Neuronal stem cell (in vitro differentiated cells): ENCODE results near the gene MRPS5.
"Not testable (repeated sequence)": the region's sequence is repeated elsewhere in the genome, so short reads cannot be mapped to it uniquely, and the experiment has no call there.

Source experiments
- DNase-seq: peaks from one replicate; pipeline ENCODE4 v3.0.0-alpha.2; 2013; ENCODE audit warnings: low spot score
- H2AFZ ChIP-seq: one replicate; pipeline ENCODE4 v1.6.1; 2013; ENCODE audit warnings: mild to moderate bottlenecking, low read length, inconsistent platforms
- H2AK5ac ChIP-seq: 2 replicates; pipeline ENCODE4 v1.6.1; 2013; ENCODE audit warnings: low read depth, mild to moderate bottlenecking, inconsistent platforms, low read length, moderate library complexity, mixed read lengths
- H2BK120ac ChIP-seq: 2 replicates; pipeline ENCODE4 v1.6.1; 2013; ENCODE audit warnings: low read depth, mild to moderate bottlenecking, inconsistent platforms, low read length, moderate library complexity, mixed read lengths
- H2BK12ac ChIP-seq: one replicate; pipeline ENCODE4 v1.6.1; 2013; ENCODE audit warnings: low read length, inconsistent platforms
- H2BK15ac ChIP-seq: 2 replicates; pipeline ENCODE4 v1.6.1; 2013; ENCODE audit warnings: mild to moderate bottlenecking, low read length, inconsistent platforms, mixed read lengths
- H2BK5ac ChIP-seq: one replicate; pipeline ENCODE4 v1.6.1; 2013; ENCODE audit warnings: inconsistent platforms, mild to moderate bottlenecking, low read length, moderate library complexity
- H3K14ac ChIP-seq: one replicate; pipeline ENCODE4 v1.6.1; 2013; ENCODE audit warnings: low read length, inconsistent platforms
- H3K18ac ChIP-seq: 2 replicates; pipeline ENCODE4 v1.6.1; 2013; ENCODE audit warnings: low read length, inconsistent platforms
- H3K23ac ChIP-seq: 2 replicates; pipeline ENCODE4 v1.6.1; 2013; ENCODE audit warnings: low read depth, mild to moderate bottlenecking, mixed read lengths, low read length, inconsistent platforms; ENCODE audit not compliant: poor library complexity
- H3K27ac ChIP-seq: replicated peaks from 3 replicates; pipeline ENCODE4 v1.5.1; 2013; ENCODE audit warnings: low read length, inconsistent platforms
- H3K27me3 ChIP-seq, 3 experiments: 2 replicates each; pipeline ENCODE4 v1.6.1; 2013; ENCODE audit warnings: low read length in 3 of 3, mild to moderate bottlenecking in 2 of 3, inconsistent platforms in 1 of 3, low read depth in 1 of 3, mixed read lengths in 1 of 3, moderate library complexity in 1 of 3; ENCODE audit not compliant: control insufficient read depth in 3 of 3, insufficient read depth in 3 of 3
- H3K36me3 ChIP-seq, 2 donors: replicated peaks in 1 of 2; 2 replicates each; pipeline ENCODE4 v1.6.1; 2013; ENCODE audit warnings: low read length in 2 of 2; ENCODE audit not compliant: control insufficient read depth in 2 of 2, insufficient read depth in 2 of 2
- H3K4ac ChIP-seq: 2 replicates; pipeline ENCODE4 v1.6.1; 2013; ENCODE audit warnings: inconsistent platforms, mild to moderate bottlenecking, low read length, moderate library complexity
- H3K4me1 ChIP-seq, 2 donors: 1 replicate in 1 of 2; 2 replicates in 1 of 2; pipeline ENCODE4 v1.6.1; 2013; ENCODE audit warnings: low read length in 2 of 2, low read depth in 1 of 2; ENCODE audit not compliant: control insufficient read depth in 2 of 2, insufficient read depth in 1 of 2
- H3K4me2 ChIP-seq: one replicate; pipeline ENCODE4 v1.6.1; 2013; ENCODE audit warnings: mild to moderate bottlenecking, low read length, inconsistent platforms; ENCODE audit not compliant: insufficient read depth, poor library complexity, severe bottlenecking
- H3K4me3 ChIP-seq, 2 donors: 2 replicates each; pipeline ENCODE4 v1.5.1; 2013; ENCODE audit warnings: low read length in 2 of 2, mild to moderate bottlenecking in 2 of 2, inconsistent platforms in 1 of 2, moderate library complexity in 1 of 2
- H3K79me1 ChIP-seq: one replicate; pipeline ENCODE4 v1.6.1; 2013; ENCODE audit warnings: low read depth, mild to moderate bottlenecking, inconsistent platforms, low read length, moderate library complexity
- H3K9ac ChIP-seq: one replicate; pipeline ENCODE4 v1.6.1; 2013; ENCODE audit warnings: mild to moderate bottlenecking, low read depth, low read length, inconsistent platforms; ENCODE audit not compliant: poor library complexity
- H3K9me3 ChIP-seq, 2 donors: replicated peaks in 1 of 2; 2 replicates each; pipeline versions ENCODE3 to v1.6.1; 2013; ENCODE audit warnings: low read length in 2 of 2, mild to moderate bottlenecking in 2 of 2, inconsistent platforms in 1 of 2, low read depth in 1 of 2, mixed read lengths in 1 of 2, moderate library complexity in 1 of 2; ENCODE audit not compliant: control insufficient read depth in 2 of 2, insufficient read depth in 1 of 2
- H4K8ac ChIP-seq: one replicate; pipeline ENCODE4 v1.6.1; 2013; ENCODE audit warnings: low read depth, mild to moderate bottlenecking, inconsistent platforms, low read length, moderate library complexity
- H4K91ac ChIP-seq: one replicate; pipeline ENCODE4 v1.6.1; 2013; ENCODE audit warnings: low read length, low read depth, mild to moderate bottlenecking, inconsistent platforms; ENCODE audit not compliant: poor library complexity
- WGBS, 2 donors: extraction: QIAGEN DNeasy Blood & Tissue Kit; methylation state at CpG; one replicate each; pipeline ENCODE4 v1.1.7; 2013; ENCODE audit warnings: missing lambda C conversion rate in 2 of 2, mixed read lengths in 1 of 2; ENCODE audit not compliant: insufficient read length in 2 of 2, insufficient replicate concordance in 1 of 2; ENCODE audit errors: extremely low coverage in 2 of 2; 5-methylcytosine and 5-hydroxymethylcytosine counted together

MRPS5 gene

DNA sequence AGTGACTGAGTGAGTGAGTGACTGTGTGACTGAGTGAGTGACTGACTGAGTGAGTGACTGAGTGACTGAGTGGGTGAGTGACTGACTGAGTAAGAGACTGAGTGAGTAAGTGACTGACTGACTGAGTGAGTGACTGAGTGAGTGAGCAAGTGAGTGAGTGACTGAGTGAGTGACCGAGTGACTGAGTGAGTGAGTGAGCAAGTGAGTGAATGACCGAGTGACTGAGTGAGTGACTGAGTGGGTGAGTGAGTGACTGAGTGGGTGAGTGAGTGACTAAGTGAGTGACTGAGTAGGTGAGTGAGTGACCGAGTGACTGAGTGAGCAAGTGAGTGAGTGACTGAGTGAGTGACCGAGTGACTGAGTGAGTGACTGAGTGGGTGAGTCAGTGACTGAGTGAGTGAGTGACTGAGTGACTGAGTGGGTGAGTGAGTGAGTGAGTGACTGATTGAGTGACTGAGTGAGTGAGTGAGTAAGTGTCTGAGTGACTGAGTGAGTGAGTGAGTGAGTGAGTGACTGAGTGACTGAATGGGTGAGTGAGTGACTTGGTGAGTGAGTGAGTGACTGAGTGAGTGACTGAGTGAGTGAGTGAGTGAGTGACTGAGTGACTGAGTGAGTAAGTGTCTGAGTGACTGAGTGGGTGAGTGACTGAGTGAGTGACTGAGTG, 82.8 kb downstream of the MRPS5 start:
- H3K4ac ChIP-seq, result no peak overlapping the region
- no CpG with 5 or more reads among the region's 4 CpGs for WGBS, 2 donors

DNA sequence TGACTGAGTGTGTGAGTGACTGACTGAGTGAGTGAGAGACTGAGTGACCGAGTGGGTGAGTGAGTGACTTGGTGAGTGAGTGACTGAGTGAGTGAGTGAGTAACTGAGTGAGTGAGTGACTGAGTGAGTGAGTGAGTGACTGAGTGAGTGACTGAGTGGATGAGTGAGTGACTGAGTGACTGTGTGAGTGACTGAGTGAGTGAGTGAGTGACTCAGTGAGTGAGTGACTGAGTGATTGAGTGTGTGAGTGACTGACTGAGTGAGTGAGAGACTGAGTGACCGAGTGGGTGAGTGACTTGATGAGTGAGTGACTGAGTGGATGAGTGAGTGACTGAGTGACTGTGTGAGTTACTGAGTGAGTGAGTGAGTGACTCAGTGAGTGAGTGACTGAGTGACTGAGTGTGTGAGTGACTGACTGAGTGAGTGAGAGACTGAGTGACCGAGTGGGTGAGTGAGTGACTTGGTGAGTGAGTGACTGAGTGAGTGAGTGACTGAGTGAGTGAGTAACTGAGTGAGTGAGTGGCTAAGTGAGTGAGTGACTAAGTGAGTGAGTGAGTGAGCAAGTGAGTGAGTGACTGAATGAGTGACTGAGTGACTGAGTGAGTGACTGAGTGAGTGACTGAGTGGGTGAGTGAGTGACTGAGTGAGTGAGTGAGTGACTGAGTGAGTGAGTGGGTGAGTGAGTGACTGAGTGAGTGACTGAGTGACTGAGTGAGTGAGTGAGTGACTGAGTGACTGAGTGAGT, 83.6 kb downstream of the MRPS5 start:
- H4K91ac ChIP-seq, H2BK12ac ChIP-seq, H2BK5ac ChIP-seq, H3K4me1 ChIP-seq, H3K9me3 ChIP-seq, H2AFZ ChIP-seq, H3K18ac ChIP-seq, H2BK15ac ChIP-seq, H3K79me1 ChIP-seq, H3K4ac ChIP-seq, H3K4me3 ChIP-seq, H3K36me3 ChIP-seq, H3K23ac ChIP-seq, DNase-seq, H3K14ac ChIP-seq, H4K8ac ChIP-seq, H3K27ac ChIP-seq, H3K4me2 ChIP-seq, H2BK120ac ChIP-seq, H3K9ac ChIP-seq, H2AK5ac ChIP-seq: not testable (repeated sequence)
- peaks cover 0 to 13% (median 0%) of the 10 kb centered on the region in 3 experiments for H3K27me3 ChIP-seq
- WGBS, 2 donors, result no CpG with 5 or more reads among the region's 3 CpGs

More for the DNA sequence above, 82.8 kb downstream of the MRPS5 start:
- H4K91ac ChIP-seq, result no peak overlapping the region
- no peak overlapping the region for H2BK5ac ChIP-seq
- no peaks in the 10 kb centered on the region for H3K9me3 ChIP-seq
- no peak overlapping the region for H3K4me3 ChIP-seq
- peaks cover 0 to 17% (median 0%) of the 10 kb centered on the region in 3 experiments for H3K27me3 ChIP-seq
- H2AFZ ChIP-seq, result no peak overlapping the region
- H3K18ac ChIP-seq, result no peak overlapping the region
- no peak overlapping the region for H3K27ac ChIP-seq
- H2AK5ac ChIP-seq, result no peak overlapping the region
- no peak overlapping the region for H3K9ac ChIP-seq
- no peak overlapping the region for H4K8ac ChIP-seq
- no peak overlapping the region for H2BK120ac ChIP-seq
- no peak overlapping the region for H3K14ac ChIP-seq
- H2BK15ac ChIP-seq, result no peak overlapping the region
- DNase-seq, result no peak
- no peaks in the 10 kb centered on the region for H3K4me1 ChIP-seq
- H3K23ac ChIP-seq, result no peak overlapping the region
- no peaks in the 10 kb centered on the region for H3K36me3 ChIP-seq
- no peak overlapping the region for H3K4me2 ChIP-seq
- H3K79me1 ChIP-seq, result no peaks in the 10 kb centered on the region
- no peak overlapping the region for H2BK12ac ChIP-seq

DNA sequence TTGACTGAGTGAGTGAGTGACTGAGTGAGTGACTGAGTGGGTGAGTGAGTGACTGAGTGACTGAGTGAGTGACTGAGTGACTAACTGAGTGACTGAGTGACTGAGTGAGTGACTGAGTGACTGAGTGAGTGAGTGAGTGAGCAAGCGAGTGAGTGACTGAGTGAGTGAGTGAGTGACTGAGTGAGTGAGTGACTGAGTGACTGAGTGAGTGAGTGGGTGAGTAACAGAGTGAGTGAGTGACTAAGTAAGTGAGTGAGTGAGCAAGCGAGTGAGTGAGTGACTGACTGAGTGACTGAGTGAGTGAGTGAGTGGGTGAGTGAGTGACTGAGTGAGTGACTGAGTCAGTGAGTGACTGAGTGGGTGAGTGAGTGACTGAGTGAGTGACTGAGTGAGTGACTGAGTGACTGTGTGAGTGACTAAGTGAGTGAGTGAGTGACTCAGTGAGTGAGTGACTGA, 84.2 kb downstream of the MRPS5 start:
- no peak for DNase-seq
- H3K4me3 ChIP-seq, result no peak overlapping the region
- no peak overlapping the region for H3K4ac ChIP-seq
- H3K18ac ChIP-seq, result no peak overlapping the region
- H2BK5ac ChIP-seq, result no peak overlapping the region
- no peaks in the 10 kb centered on the region for H3K79me1 ChIP-seq
- no peak overlapping the region for H3K9ac ChIP-seq
- no peak overlapping the region for H2AFZ ChIP-seq
- WGBS, 2 donors, result no CpG with 5 or more reads among the region's 2 CpGs
- H2AK5ac ChIP-seq, result no peak overlapping the region
- H4K91ac ChIP-seq, result no peak overlapping the region
- no peak overlapping the region for H4K8ac ChIP-seq
- no peaks in the 10 kb centered on the region for H3K9me3 ChIP-seq
- H2BK15ac ChIP-seq, result no peak overlapping the region
- H3K27ac ChIP-seq, result no peak overlapping the region
- no peak overlapping the region for H3K4me2 ChIP-seq
- H3K4me1 ChIP-seq, result peaks cover 0 to 2% of the 10 kb centered on the region in 2 donors
- H2BK12ac ChIP-seq, result no peak overlapping the region
- H2BK120ac ChIP-seq, result no peak overlapping the region
- H3K14ac ChIP-seq, result no peak overlapping the region
- no peaks in the 10 kb centered on the region for H3K36me3 ChIP-seq
- H3K27me3 ChIP-seq, result peaks cover 0 to 11% (median 0%) of the 10 kb centered on the region in 3 experiments
- H3K23ac ChIP-seq, result no peak overlapping the region
